DMS53 treated with DMSO at 0.1 percent for 48 hours (cell line): ENCODE results near the gene MEIOB.
"Not testable (repeated sequence)": the region's sequence is repeated elsewhere in the genome, so short reads cannot be mapped to it uniquely, and the experiment has no call there.

ENCODE experiments used
- DNase-seq: peaks from one replicate; lab custom pipeline; 2025; ENCODE audit not compliant: unreplicated experiment; lab: John Stamatoyannopoulos, UW

MEIOB gene

GRCh38 chr16:1871974-1872635 lies at the start of gene MEIOB:
MEIOB (minus strand) TSS chr16:1872164; CDS start chr16:1868175, 3,989 bp downstream.
- no peak for DNase-seq

- DNase-seq = no peak
Measured at GRCh38 chr16:1920727-1921171, 48.8 kb upstream of the MEIOB start.

GRCh38 chr16:1920122-1920521 lies 48.2 kb upstream of the MEIOB start:
- DNase-seq = not testable (repeated sequence)

GRCh38 chr16:1919327-1919998 lies 47.5 kb upstream of the MEIOB start:
- no peak for DNase-seq

- DNase-seq = no peak
Measured at GRCh38 chr16:1918351-1919326, 46.7 kb upstream of the MEIOB start, which contains the start of gene HS3ST6. HS3ST6 (minus strand) TSS chr16:1918415; CDS start chr16:1918323, 92 bp downstream.

GRCh38 chr16:1917665-1918350 lies 45.8 kb upstream of the MEIOB start:
- no peak for DNase-seq

GRCh38 chr16:1917056-1917664 lies 45.2 kb upstream of the MEIOB start:
- no peak for DNase-seq

- no peak for DNase-seq
Measured at GRCh38 chr16:1916640-1916990, 44.7 kb upstream of the MEIOB start.

- no peak for DNase-seq
Measured at GRCh38 chr16:1915732-1916639, 44.0 kb upstream of the MEIOB start.

- DNase-seq = no peak
Measured at GRCh38 chr16:1914988-1915387, 43.0 kb upstream of the MEIOB start.

GRCh38 chr16:1914084-1914608 lies 42.2 kb upstream of the MEIOB start:
- DNase-seq = no peak

- DNase-seq = peak; percentile 12
Measured at GRCh38 chr16:1913327-1914083, 41.5 kb upstream of the MEIOB start.

GRCh38 chr16:1912215-1912543 lies 40.2 kb upstream of the MEIOB start:
- DNase-seq = no peak

- no peak for DNase-seq
Measured at GRCh38 chr16:1911467-1912214, 39.7 kb upstream of the MEIOB start.

- no peak for DNase-seq
Measured at GRCh38 chr16:1909561-1910231, 37.7 kb upstream of the MEIOB start.

- DNase-seq = no peak
Measured at GRCh38 chr16:1908983-1909382, 37.0 kb upstream of the MEIOB start.

GRCh38 chr16:1908184-1908583 lies 36.2 kb upstream of the MEIOB start:
- DNase-seq = no peak
